ENCODE results near the gene MS4A10. TPM values are rescaled to one million over a fixed set of nuclear protein-coding genes. Genes with fewer than 3 reads are reported as not detected.

Gene MS4A10
- total and polyA plus RNA-seq, 2 of the 8 experiments (the other 6 are each of a cell fraction or from before 2014, with no cell fraction given): not detected

- POLR2A ChIA-PET (ENCODE audit: partially characterized antibody): no interaction called here
- DNase-seq (ENCODE audit: low read depth in 1 of 2, low spot score in 2 of 2) (no peak), FAIRE-seq (no peak)
- H2BK20ac ChIP-seq (ENCODE audit: low read length): no peak overlapping the region
- H4K91ac ChIP-seq (replicated peaks; ENCODE audit: insufficient read length, low read length): no peak overlapping the region
- 0 out of 4 replicates have a peak, but pooled peaks cover 0 to 3% of the 10 kb centered on the region in 2 experiments for H3K9me3 ChIP-seq (ENCODE audit: insufficient read depth in 2 of 2, low read depth in 1 of 2, low read length in 1 of 2)
- no peaks in the 10 kb centered on the region for H3K79me2 ChIP-seq (ENCODE audit: control insufficient read depth in 1 of 2, insufficient read depth in 2 of 2, low read length in 2 of 2)
- H3K27me3 ChIP-seq (replicated peaks in 1 of 4; ENCODE audit: control insufficient read depth in 3 of 4, extremely low read depth in 1 of 4, insufficient read depth in 3 of 4, low read length in 3 of 4): no peaks in the 10 kb centered on the region; a peak in 1 of 7 replicates
- no peak for TF ChIP-seq BACH1 (IDR thresholded peaks at IDR 0.05; ENCODE audit: low read length)
- no peak overlapping the region for H2BK12ac ChIP-seq (ENCODE audit: low read depth, low read length)
- H3K56ac ChIP-seq (replicated peaks; ENCODE audit: insufficient read length, low read depth, low read length): no peak overlapping the region
- no peak overlapping the region for H2AFZ ChIP-seq (ENCODE audit: low read length)
- CTCF ChIA-PET (ENCODE audit: partially characterized antibody): interaction anchor here (0.8 to 11.8 kb wide), 6 partner anchors 12 to 106 kb away, joined by 3 to 145 read pairs (median 4); partner anchors contain the start of gene MS4A15
- H3K79me1 ChIP-seq (ENCODE audit: low read depth, low read length): no peaks in the 10 kb centered on the region
- H3K4me2 ChIP-seq (ENCODE audit: insufficient read depth in 1 of 2, low read depth in 2 of 2, low read length in 2 of 2): no peak overlapping the region
- H3K14ac ChIP-seq (ENCODE audit: insufficient read length): no peak overlapping the region
- H3K36me3 ChIP-seq (ENCODE audit: control insufficient read depth in 2 of 4, insufficient read depth in 4 of 4, low read length in 3 of 4): no peaks in the 10 kb centered on the region
- no peak overlapping the region for H3K4ac ChIP-seq (replicated peaks; ENCODE audit: insufficient read length, low read depth, low read length)
- H3K23ac ChIP-seq (ENCODE audit: insufficient read length): no peak overlapping the region
- H3K4me3 ChIP-seq (ENCODE audit: extremely low read depth in 1 of 4, insufficient read depth in 2 of 4, low read depth in 3 of 4, low read length in 4 of 4): no peak overlapping the region
- H4K8ac ChIP-seq (ENCODE audit: extremely low read depth, insufficient read depth, low read length): no peak overlapping the region
- no peak overlapping the region for H2BK120ac ChIP-seq (replicated peaks; ENCODE audit: low read depth, low read length)
- H3K18ac ChIP-seq (ENCODE audit: extremely low read depth, low read length): no peak overlapping the region
- H4K5ac ChIP-seq (ENCODE audit: insufficient read length, low read depth, low read length): no peak overlapping the region
- no peaks in the 10 kb centered on the region for H3K23me2 ChIP-seq (ENCODE audit: low read depth, low read length)
- no peak overlapping the region for H3K9ac ChIP-seq (replicated peaks in 1 of 4; ENCODE audit: extremely low read depth in 1 of 4, low read depth in 3 of 4, low read length in 3 of 4)
- H4K20me1 ChIP-seq (replicated peaks in 1 of 2; ENCODE audit: control insufficient read depth in 1 of 2, insufficient read depth in 2 of 2, low read length in 2 of 2): no peaks in the 10 kb centered on the region
- H2BK15ac ChIP-seq (ENCODE audit: low read length): no peak overlapping the region
- no peak overlapping the region for H2BK5ac ChIP-seq (ENCODE audit: low read depth, low read length)
- no peak overlapping the region for H2AK5ac ChIP-seq (ENCODE audit: low read depth, low read length)
- 80% methylated on average over 7 of the region's 7 CpGs; no CpG with 5 or more reads in 1 of the 2 experiments for WGBS, 2 experiments (ENCODE audit: extremely low coverage in 1 of 2, insufficient coverage in 1 of 2, insufficient read length in 1 of 2, insufficient replicate concordance in 2 of 2, low coverage in 1 of 2, low lambda C conversion rate in 2 of 2, missing lambda C conversion rate in 1 of 2)
- no peaks in the 10 kb centered on the region; a peak in 2 of 7 replicates for H3K4me1 ChIP-seq (replicated peaks in 1 of 4; ENCODE audit: control insufficient read depth in 3 of 4, insufficient read depth in 4 of 4, low read length in 3 of 4)
- no peak overlapping the region for H3K27ac ChIP-seq (ENCODE audit: low read depth, low read length)
Observed at GRCh38 chr11:60781286-60781980, 3.7 kb upstream of the MS4A10 start.

Data from H1 (cell line).